Endodermal cell (in vitro differentiated cells): ENCODE results near the gene LOXL1. TPM values are rescaled to one million over a fixed set of nuclear protein-coding genes. Genes with fewer than 3 reads are reported as not detected.

Experiments
- DNase-seq: peaks from one replicate; pipeline ENCODE4 v3.0.0-alpha.2; 2017
- H3K27ac ChIP-seq: 2 replicates; pipeline ENCODE4 v1.5.1; 2013; ENCODE audit warnings: mild to moderate bottlenecking, low read depth, low read length, moderate library complexity
- H3K27me3 ChIP-seq: 2 replicates; pipeline ENCODE4 v1.6.1; 2013; ENCODE audit warnings: mild to moderate bottlenecking, low read length, moderate library complexity; ENCODE audit not compliant: insufficient read depth, control insufficient read depth, poor library complexity, severe bottlenecking
- H3K36me3 ChIP-seq: 2 replicates; pipeline ENCODE4 v1.7.0; 2013; ENCODE audit warnings: mild to moderate bottlenecking, low read length, moderate library complexity; ENCODE audit not compliant: control insufficient read depth, insufficient read depth
- H3K4me1 ChIP-seq: one replicate; pipeline ENCODE4 v1.7.0; 2013; ENCODE audit warnings: low read length; ENCODE audit not compliant: control insufficient read depth, insufficient read depth
- H3K4me3 ChIP-seq: 2 replicates; pipeline ENCODE4 v1.5.1; 2013; ENCODE audit warnings: mild to moderate bottlenecking, low read length, moderate library complexity
- H3K9ac ChIP-seq: 2 replicates; pipeline ENCODE4 v1.6.1; 2013; ENCODE audit warnings: mild to moderate bottlenecking, low read length, moderate library complexity; ENCODE audit not compliant: poor library complexity, severe bottlenecking; ENCODE audit errors: extremely low read depth
- H3K9me3 ChIP-seq: 2 replicates; pipeline ENCODE4 v1.6.1; 2013; ENCODE audit warnings: mild to moderate bottlenecking, low read length, moderate library complexity; ENCODE audit not compliant: control insufficient read depth
- H3K27ac Mint-ChIP-seq: 2 replicates; pipeline ENCODE4 v1.8.0; 2020; ENCODE audit warnings: mixed read lengths
- H3K27me3 Mint-ChIP-seq: 2 replicates; pipeline ENCODE4 v1.8.0; 2021; ENCODE audit warnings: mild to moderate bottlenecking, mixed read lengths; ENCODE audit not compliant: insufficient read depth
- H3K36me3 Mint-ChIP-seq: 2 replicates; pipeline ENCODE4 v1.8.0; 2020; ENCODE audit warnings: low read depth, mixed read lengths
- H3K4me1 Mint-ChIP-seq: 2 replicates; pipeline ENCODE4 v1.8.0; 2020; ENCODE audit warnings: mixed read lengths
- H3K4me3 Mint-ChIP-seq: 2 replicates; pipeline ENCODE4 v1.8.0; 2020; ENCODE audit warnings: mild to moderate bottlenecking, moderate library complexity, mixed read lengths
- H3K9me3 Mint-ChIP-seq: 2 replicates; pipeline ENCODE4 v1.8.0; 2020; ENCODE audit warnings: mild to moderate bottlenecking, mixed read lengths
- CTCF ChIP-seq: fragments of 200-600 bp; sonication (generic); conservative IDR thresholded peaks from 2 replicates; pipeline ENCODE4 v1.5.0; 2021; ENCODE audit warnings: antibody characterized with exemption, mild to moderate bottlenecking
- WGBS, 2 experiments: methylation state at CpG; one replicate each; pipeline versions ENCODE4 v1.1.5 to v1.1.7; 2013; ENCODE audit warnings: missing lambda C conversion rate in 2 of 2, mixed read lengths in 1 of 2; ENCODE audit not compliant: insufficient coverage in 1 of 2, insufficient read length in 1 of 2; 5-methylcytosine and 5-hydroxymethylcytosine counted together
- total RNA-seq, 2 donors: library from RNA; stranded (reverse); fragmentation: NEBNext Ultra II Directional in 1 of 2; extraction: Animal tissue kit (Norgen Biotek cat#: 25700) in 1 of 2; gene quantifications; 2 replicates in 1 of 2; 3 replicates in 1 of 2; pipeline ENCODE4 v1.2.1, GENCODE V29; 2021

The LOXL1 gene
- total RNA-seq, 2 donors from 2014 or later = 21.3 to 31.8 TPM

GRCh38 chr15:73965758-73966113 is 39.5 kb downstream of the LOXL1 start:
- H3K4me3 ChIP-seq = no peak overlapping the region
- H3K27me3 Mint-ChIP-seq = no peaks in the 10 kb centered on the region
- H3K4me1 Mint-ChIP-seq = peaks cover 11% of the 10 kb centered on the region
- H3K4me1 ChIP-seq = peaks cover 4% of the 10 kb centered on the region
- no peak overlapping the region for H3K9ac ChIP-seq
- no peak overlapping the region for H3K27ac ChIP-seq
- H3K36me3 Mint-ChIP-seq = no peaks in the 10 kb centered on the region
- no peaks in the 10 kb centered on the region for H3K27me3 ChIP-seq
- no peak overlapping the region for H3K4me3 Mint-ChIP-seq
- no peak for DNase-seq
- 83% methylated on average over 1 to 2 of the region's 2 CpGs for WGBS, 2 experiments
- H3K9me3 Mint-ChIP-seq = no peaks in the 10 kb centered on the region
- no peaks in the 10 kb centered on the region for H3K36me3 ChIP-seq
- no peak for TF ChIP-seq CTCF
- no peak overlapping the region for H3K27ac Mint-ChIP-seq
- H3K9me3 ChIP-seq = no peaks in the 10 kb centered on the region

GRCh38 chr15:73968461-73968860 is 42.2 kb downstream of the LOXL1 start:
- H3K4me1 Mint-ChIP-seq = peaks cover 12% of the 10 kb centered on the region
- no peak overlapping the region for H3K4me3 ChIP-seq
- H3K4me3 Mint-ChIP-seq = no peak overlapping the region
- no peaks in the 10 kb centered on the region for H3K36me3 Mint-ChIP-seq
- peaks cover 7% of the 10 kb centered on the region for H3K27me3 Mint-ChIP-seq
- DNase-seq = no peak
- no peaks in the 10 kb centered on the region for H3K36me3 ChIP-seq
- no peaks in the 10 kb centered on the region for H3K27me3 ChIP-seq
- H3K27ac ChIP-seq = no peak overlapping the region
- TF ChIP-seq CTCF = no peak
- 90 to 100% methylated on average over 1 to 3 of the region's 3 CpGs for WGBS, 2 experiments
- H3K4me1 ChIP-seq = peaks cover 4% of the 10 kb centered on the region
- no peak overlapping the region for H3K27ac Mint-ChIP-seq
- no peaks in the 10 kb centered on the region for H3K9me3 ChIP-seq
- H3K9me3 Mint-ChIP-seq = no peaks in the 10 kb centered on the region
- H3K9ac ChIP-seq = no peak overlapping the region

- Histone ChIP-seq H3K27ac (no peak overlapping the region), H3K9ac (no peak overlapping the region), H3K27me3 (no peaks in the 10 kb centered on the region), H3K9me3 (no peaks in the 10 kb centered on the region), H3K4me1 (peaks cover 4% of the 10 kb centered on the region), H3K36me3 (no peaks in the 10 kb centered on the region), H3K4me3 (no peak overlapping the region)
- Mint-ChIP-seq H3K4me1 (peaks cover 12% of the 10 kb centered on the region), H3K27me3 (peaks cover 11% of the 10 kb centered on the region), H3K27ac (no peak overlapping the region), H3K9me3 (peaks cover 1% of the 10 kb centered on the region), H3K36me3 (no peaks in the 10 kb centered on the region), H3K4me3 (no peak overlapping the region)
- 83 to 90% methylated on average over 2 to 6 of the region's 6 CpGs for WGBS, 2 experiments
- TF ChIP-seq CTCF = no peak
- no peak for DNase-seq
Observed at GRCh38 chr15:73969151-73969759, 43.0 kb downstream of the LOXL1 start.
